ENCODE results near the gene FZR1. TPM values are rescaled to one million over a fixed set of nuclear protein-coding genes. Genes with fewer than 3 reads are reported as not detected.
A peak's percentile ranks its signal among the peaks of the same experiment; 100 is the strongest.

Gene FZR1
- total and polyA plus RNA-seq, 8 donors, result 15.1 to 34.2 (median 20.4) TPM

DNA sequence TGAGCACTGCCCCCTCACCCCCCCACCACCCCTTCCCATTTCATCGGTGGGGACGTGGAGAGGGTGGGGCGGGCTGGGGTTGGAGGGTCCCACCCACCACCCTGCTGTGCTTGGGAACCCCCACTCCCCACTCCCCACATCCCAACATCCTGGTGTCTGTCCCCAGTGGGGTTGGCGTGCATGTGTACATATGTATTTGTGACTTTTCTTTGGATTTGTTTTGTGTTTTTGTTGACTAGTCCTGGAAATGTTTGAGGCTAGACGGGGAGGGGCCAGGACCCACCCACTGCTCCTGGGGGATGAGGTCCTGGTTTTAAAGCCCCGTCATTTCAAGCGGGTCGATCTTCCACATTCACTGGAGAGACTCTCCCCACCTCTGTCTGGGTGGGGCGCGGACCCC, 29.9 kb downstream of the FZR1 start:
- 86 to 87% methylated on average over 10 of the region's 10 CpGs for WGBS, 2 donors
- no peak overlapping the region for H3K4me3 ChIP-seq
- DNase-seq (no peak), FAIRE-seq (no peak), ATAC-seq (no peak)
- H3K4me1 ChIP-seq, result no peaks in the 10 kb centered on the region
- H3K27me3 ChIP-seq, result no peaks in the 10 kb centered on the region
- TF ChIP-seq, protein P1, sequence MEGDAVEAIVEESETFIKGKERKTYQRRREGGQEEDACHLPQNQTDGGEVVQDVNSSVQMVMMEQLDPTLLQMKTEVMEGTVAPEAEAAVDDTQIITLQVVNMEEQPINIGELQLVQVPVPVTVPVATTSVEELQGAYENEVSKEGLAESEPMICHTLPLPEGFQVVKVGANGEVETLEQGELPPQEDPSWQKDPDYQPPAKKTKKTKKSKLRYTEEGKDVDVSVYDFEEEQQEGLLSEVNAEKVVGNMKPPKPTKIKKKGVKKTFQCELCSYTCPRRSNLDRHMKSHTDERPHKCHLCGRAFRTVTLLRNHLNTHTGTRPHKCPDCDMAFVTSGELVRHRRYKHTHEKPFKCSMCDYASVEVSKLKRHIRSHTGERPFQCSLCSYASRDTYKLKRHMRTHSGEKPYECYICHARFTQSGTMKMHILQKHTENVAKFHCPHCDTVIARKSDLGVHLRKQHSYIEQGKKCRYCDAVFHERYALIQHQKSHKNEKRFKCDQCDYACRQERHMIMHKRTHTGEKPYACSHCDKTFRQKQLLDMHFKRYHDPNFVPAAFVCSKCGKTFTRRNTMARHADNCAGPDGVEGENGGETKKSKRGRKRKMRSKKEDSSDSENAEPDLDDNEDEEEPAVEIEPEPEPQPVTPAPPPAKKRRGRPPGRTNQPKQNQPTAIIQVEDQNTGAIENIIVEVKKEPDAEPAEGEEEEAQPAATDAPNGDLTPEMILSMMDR (IDR thresholded peaks at IDR 0.05), result no peak
- peaks cover 0 to 45% (median 22%) of the 10 kb centered on the region in 3 donors for H3K36me3 ChIP-seq
- H3K27ac ChIP-seq, result no peak overlapping the region
- no peaks in the 10 kb centered on the region for H3K9me3 ChIP-seq
- intact Hi-C loops (cut with DNase I), result no loop called here

DNA sequence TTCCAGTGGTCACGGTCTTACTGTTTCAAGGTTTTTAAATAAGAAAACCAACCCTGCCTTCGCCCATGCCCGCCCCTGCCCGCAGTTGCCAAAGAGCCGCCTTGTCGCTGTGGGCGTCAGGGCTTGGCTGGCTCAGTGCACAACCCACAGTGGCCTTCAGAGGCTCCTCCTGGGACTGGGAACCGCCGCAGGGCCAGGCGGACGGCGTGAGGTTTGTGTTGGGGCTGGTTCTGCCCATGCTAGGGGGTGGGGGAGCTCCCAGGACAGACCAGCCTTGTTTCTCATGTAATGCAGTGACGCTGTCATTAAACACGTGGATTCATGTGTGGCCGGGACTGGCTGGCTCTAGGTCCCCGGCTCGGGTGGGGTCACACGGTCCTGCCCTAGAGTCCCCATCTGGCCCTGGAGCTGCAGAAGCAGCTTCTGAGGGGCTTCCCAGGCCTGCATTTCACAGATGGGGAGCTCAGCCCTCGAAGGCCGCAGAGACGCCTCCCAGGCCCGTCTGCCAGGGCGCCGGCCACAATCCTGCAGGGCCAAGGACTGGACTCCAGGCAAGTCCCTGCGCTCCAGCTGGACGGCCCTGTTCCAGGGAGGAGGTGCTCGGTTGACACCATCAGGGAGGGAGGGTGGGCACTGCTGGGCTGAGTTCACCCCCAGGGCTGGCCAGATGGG, 30.5 kb downstream of the FZR1 start:
- DNase-seq (peak in 2 of 6 donors; percentile 37 to 51), ATAC-seq (peak in 3 of 4 donors; percentile 4 to 14 (median 6)), FAIRE-seq (no peak)
- Histone ChIP-seq H3K4me3 (no peak overlapping the region), H3K4me1 (no peaks in the 10 kb centered on the region), H3K9me3 (no peaks in the 10 kb centered on the region), H3K27me3 (no peaks in the 10 kb centered on the region), H3K36me3 (peaks cover 0 to 40% (median 17%) of the 10 kb centered on the region in 3 donors), H3K27ac (no peak overlapping the region)
- WGBS, 2 donors, result 83 to 87% methylated on average over 27 of the region's 27 CpGs
- intact Hi-C loops (cut with DNase I), result no loop called here
- TF ChIP-seq, protein P1 (IDR thresholded peaks at IDR 0.05), result no peak

DNA sequence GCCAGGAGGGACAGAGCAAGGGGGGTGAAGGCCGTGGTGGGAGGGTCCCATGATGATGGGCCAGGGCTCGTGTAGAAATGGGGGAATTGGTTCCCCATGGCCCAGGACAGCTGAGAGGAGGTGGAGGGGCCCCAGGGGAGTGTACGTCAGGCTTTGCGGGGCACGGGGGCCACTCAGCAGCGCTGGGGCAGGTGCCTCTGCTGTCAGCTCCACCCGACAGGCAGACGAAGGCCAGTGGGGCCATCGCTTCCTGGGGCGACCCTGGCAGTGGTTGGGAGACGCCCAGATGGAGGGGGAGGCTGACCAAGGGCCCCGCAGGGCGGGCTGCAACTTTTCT, 31.0 kb downstream of the FZR1 start:
- intact Hi-C loops (cut with DNase I), result no loop called here
- Histone ChIP-seq H3K4me1 (no peaks in the 10 kb centered on the region), H3K27ac (no peak overlapping the region), H3K36me3 (peaks cover 0 to 34% (median 12%) of the 10 kb centered on the region in 3 donors), H3K9me3 (no peaks in the 10 kb centered on the region), H3K27me3 (no peaks in the 10 kb centered on the region), H3K4me3 (no peak overlapping the region)
- FAIRE-seq (no peak), DNase-seq (peak in 1 of 6 donors; percentile 44), ATAC-seq (peak in 1 of 4 donors; percentile 1)
- TF ChIP-seq, protein P1 (IDR thresholded peaks at IDR 0.05), result no peak
- WGBS, 2 donors, result 83 to 86% methylated on average over 12 to 13 of the region's 13 CpGs

DNA sequence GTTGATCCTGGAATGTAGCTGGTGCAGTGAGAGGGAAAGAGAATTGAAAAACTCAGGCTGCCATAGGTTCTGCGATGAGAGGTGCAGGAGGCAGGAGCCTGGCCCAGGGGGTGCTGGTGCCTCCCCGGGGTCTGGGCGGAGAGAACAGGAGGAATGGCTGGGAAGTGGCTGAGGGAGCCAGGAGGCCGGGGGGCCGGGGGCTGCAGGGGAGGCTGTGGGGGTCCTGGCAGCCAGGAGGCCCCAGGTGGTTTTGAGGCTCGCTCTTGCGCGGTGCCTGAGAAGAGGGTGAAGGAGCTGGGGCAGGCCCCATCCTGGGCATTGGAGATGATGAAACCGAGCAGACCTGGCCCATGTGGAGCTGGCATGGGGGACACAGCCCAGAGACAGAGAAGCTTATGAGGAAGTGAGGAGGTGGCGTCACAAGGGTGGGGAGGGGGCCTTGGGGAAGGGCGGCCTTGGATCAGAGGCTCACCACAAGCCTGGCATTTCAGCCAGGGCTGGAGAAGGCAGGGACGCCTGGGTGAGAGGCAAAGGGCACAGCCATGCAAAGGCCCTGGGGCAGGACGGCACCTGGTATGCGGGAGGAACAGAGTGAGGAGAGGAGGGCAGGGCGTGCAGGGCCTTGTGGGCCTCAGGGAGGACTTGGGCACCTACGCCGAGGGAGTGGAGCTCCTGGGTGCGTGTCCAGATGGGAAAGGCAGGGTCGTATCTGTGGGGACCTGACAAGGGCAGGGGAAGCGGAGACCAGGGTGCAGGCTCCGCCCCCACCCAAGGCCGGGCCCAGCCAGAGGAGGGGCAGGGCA, 31.5 kb downstream of the FZR1 start:
- DNase-seq (peak in 2 of 6 donors; percentile 30 to 56), ATAC-seq (peak in 2 of 4 donors; percentile 5 to 11), FAIRE-seq (no peak)
- no peaks in the 10 kb centered on the region for H3K4me1 ChIP-seq
- intact Hi-C loops (cut with DNase I), result no loop called here
- 84 to 87% methylated on average over 22 of the region's 22 CpGs for whole genome bisulfite sequencing, 2 donors
- TF ChIP-seq, protein P1 (IDR thresholded peaks at IDR 0.05), result no peak
- H3K9me3 ChIP-seq, result no peaks in the 10 kb centered on the region
- no peak overlapping the region for H3K27ac ChIP-seq
- H3K27me3 ChIP-seq, result no peaks in the 10 kb centered on the region
- H3K36me3 ChIP-seq, result peaks cover 0 to 30% (median 10%) of the 10 kb centered on the region in 3 donors
- no peak overlapping the region for H3K4me3 ChIP-seq

Measured in pancreas (tissue), 10 donors.